NCI-H128 (cell line): ENCODE measurements around the gene TST.

ENCODE experiments used
- DNase-seq: peaks from one replicate; lab custom pipeline; 2025; ENCODE audit not compliant: unreplicated experiment; lab: John Stamatoyannopoulos, UW

The TST gene

DNA sequence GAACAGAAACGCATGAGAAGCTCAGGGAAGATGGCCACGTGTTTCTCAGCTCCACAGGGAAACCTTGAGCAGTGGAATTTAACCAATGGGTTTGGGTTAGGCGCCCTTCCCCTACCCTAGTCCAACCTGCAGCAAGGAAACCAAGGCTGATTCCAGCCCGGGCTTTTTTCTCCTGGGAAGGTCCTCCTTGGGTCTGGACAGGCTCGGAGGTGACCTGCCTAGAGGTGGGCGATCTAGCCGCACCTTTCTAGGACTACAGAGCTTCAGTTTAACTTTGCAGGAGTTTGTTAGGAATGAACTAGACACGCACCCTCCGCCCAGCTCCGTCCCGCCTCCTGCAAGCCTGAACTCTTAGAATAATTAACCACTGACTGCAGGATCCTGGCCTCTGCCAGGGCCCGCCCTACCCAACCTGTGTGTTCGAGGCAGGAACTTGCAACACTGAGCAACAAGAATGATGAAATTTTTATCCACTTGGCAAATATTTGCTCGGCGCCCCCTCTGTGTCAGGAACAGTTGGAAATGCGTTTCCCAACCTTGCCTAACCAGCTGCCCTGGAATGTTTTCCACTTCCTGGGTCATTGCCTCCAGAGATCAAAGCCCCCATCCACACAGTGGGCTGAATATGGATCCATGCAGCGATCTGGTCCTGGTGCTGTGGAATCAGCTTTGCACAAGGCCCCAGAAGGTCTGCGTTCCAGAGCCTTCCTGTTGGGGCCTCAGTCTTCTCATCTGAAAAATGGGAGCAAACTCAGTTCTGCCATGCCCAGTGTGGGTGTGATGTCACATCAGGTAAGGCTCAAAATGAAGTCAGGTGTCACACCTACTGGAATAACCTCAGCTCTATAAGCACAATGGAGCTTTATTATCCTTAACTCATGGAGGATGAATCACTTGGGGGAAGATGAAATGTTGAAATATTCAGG lies 13.6 kb upstream of the TST start:
- no peak for DNase-seq

DNA sequence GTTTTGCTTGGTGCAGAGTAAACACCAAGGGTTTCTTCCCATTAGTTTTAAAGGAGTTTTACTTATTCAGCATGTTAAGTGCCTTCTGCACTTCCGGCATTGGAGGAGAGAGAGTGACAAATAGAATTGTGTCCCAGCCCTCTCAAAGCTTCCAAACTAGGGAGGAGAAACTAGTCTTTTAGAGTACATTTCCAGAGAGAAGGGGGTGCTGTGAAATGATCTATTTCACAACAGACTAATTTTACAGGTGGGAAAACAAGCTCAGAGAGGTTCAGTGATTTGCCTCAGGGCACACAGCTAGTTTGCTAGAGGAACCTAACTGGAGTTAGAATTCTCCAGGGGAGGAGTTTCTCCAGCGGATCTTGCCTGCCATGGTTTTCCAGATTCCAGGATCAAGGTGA lies 12.9 kb upstream of the TST start:
- no peak for DNase-seq

DNA sequence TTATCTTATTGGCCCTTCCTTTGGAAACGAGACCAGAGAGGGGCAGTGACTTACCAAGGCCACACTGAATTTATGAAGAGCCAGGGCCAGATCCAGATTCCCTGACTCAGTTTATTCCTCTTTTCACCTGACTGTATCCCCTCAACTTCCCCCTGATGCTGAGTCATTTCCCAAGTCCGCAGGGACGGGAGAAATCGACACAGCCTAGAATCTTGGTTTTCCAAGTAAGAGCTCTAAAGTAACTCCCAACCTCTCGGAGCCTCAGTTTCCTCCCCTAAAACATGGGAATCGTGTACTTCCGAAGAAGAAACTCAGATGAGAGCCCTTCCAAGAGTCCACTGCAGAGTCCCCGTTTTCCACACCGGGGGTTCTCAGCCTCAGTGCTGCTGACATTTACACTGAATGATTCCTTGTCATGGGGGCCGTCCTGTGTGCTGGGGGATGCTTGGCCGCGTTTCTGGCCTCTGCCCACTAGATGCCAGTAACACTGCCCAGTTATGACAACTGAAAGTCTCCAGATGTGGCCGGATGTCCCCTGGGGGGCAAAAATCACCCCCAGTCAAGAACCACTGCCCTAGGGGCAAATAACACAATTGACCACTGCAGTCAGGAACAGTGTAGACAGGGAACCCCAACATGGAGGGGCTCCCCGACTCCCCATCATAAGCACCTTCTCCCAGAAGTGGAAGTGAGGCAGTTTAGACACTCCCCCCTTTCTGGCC lies 11.5 kb upstream of the TST start:
- DNase-seq, result no peak

DNA sequence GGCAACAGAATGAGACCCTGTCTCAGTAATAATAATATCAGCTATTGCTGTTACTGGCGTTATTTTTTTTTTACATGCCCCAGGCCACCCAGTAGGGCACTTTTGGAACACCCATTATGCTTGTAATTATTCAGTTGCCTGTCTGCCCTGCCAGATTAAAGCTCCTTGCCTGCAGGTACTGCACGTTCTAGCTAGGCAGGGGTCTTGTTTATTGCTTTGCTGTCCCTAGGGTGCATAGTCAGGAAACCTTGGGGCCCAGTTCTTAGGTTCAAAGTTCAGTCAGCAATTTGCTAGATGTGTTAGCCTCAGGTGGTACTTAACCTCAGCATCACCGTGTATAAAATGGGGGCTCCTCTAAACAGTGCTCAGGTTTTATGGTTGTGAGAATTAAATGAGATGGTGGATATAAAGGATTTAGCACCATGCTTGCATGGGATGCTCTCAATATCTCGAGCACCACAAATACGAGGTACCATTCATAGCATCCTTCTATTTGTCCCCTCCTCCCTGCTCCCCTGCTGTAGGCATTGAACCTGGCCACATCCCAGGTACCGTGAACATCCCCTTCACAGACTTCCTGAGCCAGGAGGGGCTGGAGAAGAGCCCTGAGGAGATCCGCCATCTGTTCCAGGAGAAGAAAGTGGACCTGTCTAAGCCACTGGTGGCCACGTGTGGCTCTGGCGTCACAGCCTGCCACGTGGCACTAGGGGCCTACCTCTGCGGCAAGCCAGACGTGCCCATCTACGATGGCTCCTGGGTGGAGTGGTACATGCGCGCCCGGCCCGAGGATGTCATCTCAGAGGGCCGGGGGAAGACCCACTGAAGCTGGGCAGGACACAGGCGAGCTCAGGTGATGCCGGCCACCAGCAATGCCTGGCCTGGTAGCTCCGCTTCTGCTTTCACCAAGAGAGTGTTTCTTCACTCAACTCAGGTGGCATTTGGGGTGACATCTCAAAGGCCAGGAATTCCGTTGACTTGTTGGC lies 9.7 kb upstream of the TST start:
- no peak for DNase-seq

DNA sequence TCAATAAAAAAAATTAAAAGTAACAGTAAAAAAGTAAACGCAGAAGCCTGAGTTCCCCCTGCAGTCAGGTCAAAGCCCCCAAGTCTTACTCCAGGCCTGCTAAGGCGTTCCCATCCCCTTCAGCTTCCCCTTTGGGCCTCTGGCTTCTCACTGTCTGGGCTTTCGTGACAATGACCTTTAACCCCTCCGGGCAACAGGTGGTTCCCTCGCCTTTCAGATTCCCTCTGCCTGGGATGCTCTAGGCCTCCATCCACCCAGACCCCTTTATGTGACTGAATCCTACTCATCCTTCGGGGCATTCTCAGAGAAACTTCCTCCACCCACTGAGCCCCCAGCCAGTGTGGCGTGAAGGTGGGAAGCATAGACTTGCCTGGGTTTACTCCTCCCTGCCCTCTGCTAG lies 8.3 kb upstream of the TST start:
- no peak for DNase-seq

DNA sequence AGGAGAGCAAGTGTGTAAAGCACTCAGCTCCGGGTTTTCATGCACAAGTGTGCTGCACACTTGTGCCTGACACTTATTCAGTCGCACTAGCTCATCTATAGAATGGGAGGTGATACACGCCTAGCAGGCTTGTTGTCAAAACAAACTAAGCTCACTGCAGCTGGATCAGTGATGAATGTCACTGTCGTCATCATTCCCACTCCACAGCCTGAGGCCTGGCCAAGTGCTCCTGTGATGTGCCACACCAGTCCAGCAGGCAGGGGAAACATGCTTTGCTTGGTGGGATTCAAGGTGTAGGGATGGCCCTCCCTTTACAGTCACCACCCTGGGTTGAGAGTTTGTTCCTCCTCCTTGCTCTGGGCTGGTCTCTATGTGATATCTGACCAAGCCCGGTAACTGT lies 7.1 kb upstream of the TST start:
- no peak for DNase-seq

DNA sequence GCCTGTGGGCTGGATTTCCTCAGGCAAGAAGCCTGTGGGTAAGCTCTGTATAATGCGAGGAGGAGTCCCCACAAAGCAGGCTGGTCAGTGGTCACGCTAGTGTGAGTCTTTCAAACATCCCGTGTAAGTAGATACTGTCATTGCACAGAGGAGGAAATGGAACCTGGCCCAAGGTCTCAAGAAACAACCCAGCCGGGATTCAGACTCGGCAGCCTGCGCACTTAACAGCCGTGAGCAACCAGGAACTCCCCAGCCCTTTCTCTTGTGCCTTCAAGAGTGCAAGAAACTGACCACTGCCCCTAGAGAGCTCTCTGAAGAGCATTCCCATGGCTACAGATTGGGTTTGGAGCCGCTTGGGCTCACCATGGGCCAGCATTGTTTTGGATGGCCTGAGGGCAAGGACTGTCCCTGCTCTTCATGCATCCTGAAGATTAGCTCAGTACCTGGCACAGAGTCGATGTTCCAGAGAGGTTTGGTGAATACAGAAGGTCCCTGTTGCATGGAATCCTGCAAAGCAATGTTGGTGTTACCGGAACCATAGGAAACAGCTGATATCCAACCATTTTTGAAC lies 6.3 kb upstream of the TST start:
- no peak for DNase-seq

DNA sequence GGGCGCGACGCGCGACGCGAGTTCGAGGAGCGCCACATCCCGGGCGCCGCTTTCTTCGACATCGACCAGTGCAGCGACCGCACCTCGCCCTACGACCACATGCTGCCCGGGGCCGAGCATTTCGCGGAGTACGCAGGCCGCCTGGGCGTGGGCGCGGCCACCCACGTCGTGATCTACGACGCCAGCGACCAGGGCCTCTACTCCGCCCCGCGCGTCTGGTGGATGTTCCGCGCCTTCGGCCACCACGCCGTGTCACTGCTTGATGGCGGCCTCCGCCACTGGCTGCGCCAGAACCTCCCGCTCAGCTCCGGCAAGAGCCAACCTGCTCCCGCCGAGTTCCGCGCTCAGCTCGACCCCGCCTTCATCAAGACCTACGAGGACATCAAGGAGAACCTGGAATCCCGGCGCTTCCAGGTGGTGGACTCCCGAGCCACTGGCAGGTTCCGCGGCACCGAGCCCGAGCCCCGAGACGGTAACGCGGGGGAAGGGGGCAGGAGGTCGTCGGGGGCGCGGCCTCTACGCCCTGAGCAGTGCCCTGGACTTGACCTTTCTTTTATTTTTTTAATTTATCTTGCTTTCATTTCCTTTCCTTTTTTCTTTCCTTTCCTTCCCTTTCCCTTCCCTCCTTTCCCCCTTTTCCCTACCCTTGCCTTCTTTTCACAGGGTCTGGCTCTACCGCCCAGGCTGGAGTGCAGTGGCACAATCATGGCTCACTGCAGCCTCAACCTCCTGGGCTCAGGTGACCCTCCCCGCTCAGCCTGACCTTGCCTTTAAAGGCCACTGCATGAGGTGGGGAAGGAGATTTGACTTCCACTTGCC lies 5.3 kb upstream of the TST start:
- DNase-seq, result no peak

DNA sequence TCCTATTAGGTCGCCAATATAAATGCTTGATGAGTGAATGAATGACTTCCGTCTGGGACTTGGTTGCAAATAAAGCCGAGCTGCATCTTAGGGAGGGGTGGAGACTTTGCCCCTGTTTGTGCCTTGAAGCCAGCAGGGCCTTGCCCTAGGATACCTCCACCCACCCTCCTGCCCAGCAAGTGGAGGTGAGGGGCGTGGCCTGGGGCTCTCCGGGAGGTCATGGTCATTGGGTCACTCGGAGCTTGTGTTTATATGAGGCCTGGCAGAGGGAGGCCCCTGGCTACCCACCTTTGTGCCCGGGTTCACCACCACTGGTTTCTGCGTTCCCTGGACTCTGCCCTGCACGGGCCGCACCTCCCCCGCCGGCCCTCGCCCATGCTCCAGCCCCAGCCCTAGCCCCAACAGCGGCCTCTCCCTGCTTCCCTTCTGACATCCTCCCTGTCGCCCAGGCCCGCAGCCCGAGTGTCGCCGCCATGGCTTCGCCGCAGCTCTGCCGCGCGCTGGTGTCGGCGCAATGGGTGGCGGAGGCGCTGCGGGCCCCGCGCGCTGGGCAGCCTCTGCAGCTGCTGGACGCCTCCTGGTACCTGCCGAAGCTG lies 4.6 kb upstream of the TST start:
- DNase-seq, result no peak

DNA sequence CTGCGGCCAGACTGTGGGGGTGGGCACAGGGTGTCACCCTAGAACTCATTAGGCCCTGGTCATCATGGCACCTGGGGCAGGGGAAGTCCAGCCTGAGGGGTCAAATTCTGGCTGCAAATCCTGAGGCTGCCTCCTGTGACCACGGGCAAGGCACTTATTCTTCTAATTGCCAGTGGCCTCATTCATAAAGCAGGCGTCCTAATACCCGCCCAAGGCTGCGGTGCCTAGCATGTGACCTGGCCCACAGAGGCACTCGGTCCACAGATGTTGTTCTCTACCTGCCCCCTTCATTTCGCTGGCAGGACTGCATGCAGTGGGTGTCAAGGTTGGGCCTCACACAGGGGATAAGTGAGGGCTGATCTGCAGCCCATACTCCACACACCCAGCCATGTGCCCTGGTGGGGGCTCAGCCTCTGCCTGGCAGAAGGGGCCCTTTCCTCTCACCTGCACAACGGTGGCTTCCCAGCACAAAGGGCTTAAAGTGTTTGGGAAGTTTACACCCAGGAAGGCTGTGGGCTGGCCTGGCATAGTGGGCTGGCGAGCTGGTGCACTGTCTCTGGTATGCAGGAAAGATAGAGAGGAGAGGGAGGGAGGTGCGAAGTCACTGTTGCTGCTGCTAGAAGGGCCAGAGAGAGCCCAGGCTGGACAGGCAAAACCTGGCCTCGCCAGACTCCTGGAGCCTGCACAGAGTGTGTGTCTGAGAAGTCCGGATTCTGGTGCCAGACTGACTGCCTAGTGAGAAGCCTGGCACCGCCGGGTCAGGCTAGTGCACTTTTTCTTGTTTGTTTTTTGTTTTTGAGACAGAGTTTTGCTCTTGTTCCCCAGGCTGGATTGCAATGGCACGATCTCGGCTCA lies 3.5 kb upstream of the TST start:
- DNase-seq, result no peak

DNA sequence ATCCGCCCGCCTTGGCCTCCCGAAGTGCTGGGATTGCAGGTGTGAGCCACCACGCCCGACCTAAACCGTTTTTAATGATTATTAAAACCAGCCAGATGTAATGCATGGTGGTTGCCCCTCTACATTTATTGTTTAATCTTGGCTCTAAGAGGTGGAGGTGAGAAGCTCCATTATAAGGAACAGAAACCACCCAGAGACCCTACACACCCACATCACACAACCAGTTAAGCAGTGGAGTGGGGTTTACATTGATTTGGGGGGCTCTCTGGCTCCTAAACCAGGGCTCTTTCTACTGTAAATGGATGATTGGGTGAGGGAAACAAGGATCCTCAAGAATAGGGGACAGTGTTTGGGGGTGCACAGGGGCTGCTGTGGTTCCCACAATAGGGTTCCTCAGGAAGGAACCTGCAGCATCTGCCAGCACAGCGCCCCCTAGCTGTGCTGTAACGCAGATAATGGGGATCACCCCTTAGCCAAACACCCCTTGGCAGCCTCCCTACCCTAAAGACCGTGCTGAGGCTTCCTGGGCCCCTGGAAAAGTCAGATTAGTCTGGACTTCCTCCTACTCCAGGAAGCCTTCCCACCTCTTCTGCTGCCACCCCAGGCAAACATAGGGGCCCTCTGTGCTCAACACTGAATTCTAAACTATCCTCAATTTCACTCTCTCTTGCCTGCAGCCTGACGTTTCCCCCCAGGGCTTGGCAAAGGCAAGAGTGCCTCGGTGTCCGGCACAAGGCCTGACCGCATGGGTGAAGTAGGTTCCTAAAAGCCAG lies 2.6 kb upstream of the TST start:
- DNase-seq, result no peak

DNA sequence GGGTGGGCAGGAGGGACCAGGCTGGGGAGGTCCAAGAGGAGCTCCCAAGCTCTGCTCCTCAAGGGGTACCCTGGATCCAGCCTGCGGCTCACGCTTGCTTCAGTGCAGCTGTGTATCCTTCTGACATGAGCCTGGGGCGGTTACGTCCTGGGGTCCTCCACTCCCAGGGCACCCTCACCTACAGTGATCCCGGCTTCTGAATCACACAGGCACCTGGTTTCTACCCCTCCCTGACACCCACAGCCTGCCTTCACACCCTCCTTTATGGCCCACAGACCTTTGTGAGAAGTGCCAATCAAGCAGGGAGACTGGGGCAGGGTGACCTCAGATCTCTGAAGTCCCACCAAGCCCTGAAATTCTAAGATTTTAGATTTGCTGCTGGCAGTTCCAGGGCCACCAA lies 1.8 kb upstream of the TST start:
- no peak for DNase-seq

DNA sequence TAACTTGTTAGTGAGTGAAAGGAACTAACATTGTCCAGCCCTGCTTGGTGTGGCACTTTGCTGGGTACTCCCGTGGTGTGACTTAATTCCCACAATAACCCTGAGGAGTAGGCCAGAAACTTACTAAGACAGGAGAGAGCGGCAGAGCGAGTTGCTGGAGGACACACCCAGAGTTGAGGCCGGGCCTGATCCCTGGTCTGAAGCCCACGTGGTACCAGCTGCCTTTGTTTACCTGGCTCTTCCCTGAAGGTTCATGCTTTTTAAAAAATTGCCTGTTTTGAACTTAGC lies 889 bp upstream of the TST start:
- DNase-seq, result no peak

DNA sequence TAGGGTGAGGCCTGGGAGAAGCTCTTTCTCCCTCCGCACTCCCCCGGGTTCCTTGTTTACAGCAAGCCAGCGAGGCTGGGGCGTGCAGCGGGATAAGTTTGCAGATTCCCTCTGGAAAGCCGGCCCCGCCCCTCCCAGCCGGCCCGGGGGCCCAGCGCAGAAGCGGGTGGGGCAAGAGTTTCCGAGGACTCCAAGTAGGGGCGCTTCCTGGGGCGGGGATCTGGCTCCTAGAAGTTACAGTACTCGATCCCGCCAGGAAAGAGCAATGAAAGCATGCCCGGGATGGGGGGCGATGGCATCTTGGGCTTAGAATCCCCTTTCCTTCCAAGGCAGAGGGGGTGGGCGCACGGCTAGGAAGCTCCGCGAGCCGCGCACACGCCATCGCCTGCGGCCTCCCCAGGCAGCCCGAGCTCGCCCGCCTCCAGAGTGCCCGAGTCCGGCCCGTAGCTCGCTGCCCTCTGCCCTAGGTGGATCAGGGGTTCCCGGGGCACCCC lies 385 bp downstream of the TST start:
- no peak for DNase-seq

DNA sequence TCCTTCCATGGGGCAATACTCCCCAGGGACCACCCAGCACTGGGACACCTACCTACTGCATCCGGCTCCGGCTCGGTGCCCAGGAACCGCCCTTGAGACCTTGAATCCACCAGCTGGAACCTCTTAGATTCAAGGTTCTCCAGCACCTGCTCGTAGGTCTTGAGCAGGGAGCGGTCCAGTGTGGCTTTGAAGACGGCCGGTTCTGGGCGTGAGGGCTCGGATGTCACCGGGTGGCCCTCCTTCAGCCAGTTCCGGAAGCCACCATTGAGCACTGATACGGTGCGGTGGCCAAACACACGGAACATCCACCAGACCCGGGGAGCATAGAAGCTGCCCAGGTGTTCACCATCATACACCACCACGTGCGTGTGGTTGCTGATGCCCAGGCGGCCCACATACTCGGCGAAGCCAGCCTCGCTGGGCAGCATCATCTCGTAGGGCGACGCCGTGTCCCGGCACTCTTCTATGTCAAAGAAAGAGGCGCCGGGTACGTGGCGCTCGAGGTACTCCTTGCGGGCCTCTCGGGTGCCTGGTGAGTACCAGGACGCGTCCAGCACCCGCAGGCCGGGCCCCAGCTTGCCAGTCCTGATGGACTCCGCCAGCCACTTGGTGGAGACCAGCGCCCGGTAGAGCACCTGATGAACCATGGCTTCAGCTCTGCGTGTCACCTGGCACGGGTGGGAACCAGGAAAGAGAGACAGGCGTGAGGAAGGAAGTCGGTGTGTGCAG lies 997 bp downstream of the TST start:
- DNase-seq, result no peak

DNA sequence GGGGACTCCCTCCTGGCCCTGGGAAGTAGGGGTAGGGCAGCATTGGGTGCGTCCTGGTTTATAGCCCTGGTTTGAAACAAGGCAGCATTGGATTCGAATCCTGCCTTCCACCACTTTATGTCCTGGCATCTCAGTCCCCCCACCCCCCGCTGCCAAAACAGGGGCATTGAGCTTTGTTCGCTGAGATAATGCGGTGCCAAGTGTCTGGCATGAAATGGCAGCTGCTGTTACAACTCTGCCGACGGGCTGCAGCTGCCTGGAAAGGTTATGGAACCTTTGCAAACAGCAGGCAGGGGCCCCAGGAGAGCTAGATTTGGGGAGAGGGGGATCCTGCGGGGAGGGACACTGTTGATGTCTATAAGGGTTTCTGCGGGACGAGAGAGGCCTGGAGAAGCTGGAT lies 1.9 kb downstream of the TST start:
- DNase-seq, result no peak

DNA sequence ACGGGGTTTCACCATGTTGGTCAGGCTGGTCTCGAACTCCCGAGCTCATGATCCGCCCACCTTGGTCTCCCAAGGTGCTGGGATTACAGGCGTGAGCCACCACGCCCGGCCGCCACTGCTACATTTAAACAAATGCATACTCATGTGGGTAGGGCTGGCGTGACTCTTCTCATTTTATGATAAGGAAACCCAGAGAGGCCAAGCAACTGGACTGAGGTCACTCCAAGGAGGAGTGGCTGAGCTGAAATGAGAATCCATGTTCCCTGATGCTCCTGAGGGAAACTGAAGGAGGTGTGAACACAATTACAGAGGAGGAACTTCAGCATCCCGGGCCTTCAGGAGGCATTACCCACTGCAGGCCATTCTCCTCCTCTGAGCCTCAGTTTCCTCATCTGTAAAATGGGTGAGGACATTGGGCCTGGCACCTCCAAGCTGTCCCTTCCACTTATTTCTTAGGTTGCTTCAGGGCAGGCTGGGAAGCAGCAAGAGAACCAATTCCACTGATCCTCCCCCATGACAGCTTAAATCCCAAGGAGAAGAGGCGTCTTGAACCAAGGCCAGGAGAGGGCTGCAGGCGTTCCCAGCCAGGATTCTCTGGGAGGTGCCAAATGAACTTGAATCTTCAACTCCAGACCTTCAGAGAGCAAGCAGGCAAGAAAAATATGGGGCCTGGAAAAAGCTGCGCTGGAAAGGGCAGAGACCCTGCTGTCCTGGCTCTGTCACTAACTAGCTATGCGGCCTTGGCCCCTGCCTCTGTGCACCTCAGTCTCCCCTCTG lies 2.9 kb downstream of the TST start:
- DNase-seq, result no peak
